CD4-positive, alpha-beta T cell treated with Interleukin-10 for 1 hour (primary cell): ENCODE results near the gene APELA.
"Not testable (repeated sequence)": the region's sequence is repeated elsewhere in the genome, so short reads cannot be mapped to it uniquely, and the experiment has no call there.

Experiments
- DNase-seq: peaks from one replicate; pipeline ENCODE4 v3.0.0-alpha.2; 2020

Gene APELA

GRCh38 chr4:164876700-164877324 lies at the start of gene APELA:
APELA (plus strand) TSS chr4:164877178; CDS start chr4:164877332, 154 bp downstream.
- no peak for DNase-seq

- DNase-seq: no peak
Measured at GRCh38 chr4:164828955-164829354, 48.0 kb upstream of the APELA start.

GRCh38 chr4:164846566-164846965 lies 30.4 kb upstream of the APELA start:
- DNase-seq: no peak

- no peak for DNase-seq
Measured at GRCh38 chr4:164847016-164847415, 30.0 kb upstream of the APELA start.

GRCh38 chr4:164847967-164848649 lies 28.9 kb upstream of the APELA start:
- no peak for DNase-seq

- no peak for DNase-seq
Measured at GRCh38 chr4:164856396-164856795, 20.6 kb upstream of the APELA start.

GRCh38 chr4:164866817-164867490 lies 10.0 kb upstream of the APELA start:
- no peak for DNase-seq

GRCh38 chr4:164871673-164872072 lies 5.3 kb upstream of the APELA start:
- no peak for DNase-seq

- DNase-seq: no peak
Measured at GRCh38 chr4:164872481-164872880, 4.5 kb upstream of the APELA start.

GRCh38 chr4:164874789-164875188 lies 2.2 kb upstream of the APELA start:
- no peak for DNase-seq

- no peak for DNase-seq
Measured at GRCh38 chr4:164880489-164881262, 3.7 kb downstream of the APELA start.

GRCh38 chr4:164888096-164888715 lies 11.2 kb downstream of the APELA start:
- DNase-seq: no peak

GRCh38 chr4:164890691-164891090 lies 13.7 kb downstream of the APELA start:
- no peak for DNase-seq

- DNase-seq: no peak
Measured at GRCh38 chr4:164892018-164892417, 15.0 kb downstream of the APELA start.

- no peak for DNase-seq
Measured at GRCh38 chr4:164894702-164895101, 17.7 kb downstream of the APELA start.

- no peak for DNase-seq
Measured at GRCh38 chr4:164902608-164903007, 25.6 kb downstream of the APELA start.

GRCh38 chr4:164904336-164904735 lies 27.4 kb downstream of the APELA start:
- no peak for DNase-seq

- DNase-seq: no peak
Measured at GRCh38 chr4:164904941-164905340, 28.0 kb downstream of the APELA start.

GRCh38 chr4:164906368-164906767 lies 29.4 kb downstream of the APELA start:
- no peak for DNase-seq

GRCh38 chr4:164913506-164913905 lies 36.5 kb downstream of the APELA start:
- not testable (repeated sequence) for DNase-seq

GRCh38 chr4:164918956-164919355 lies 42.0 kb downstream of the APELA start:
- DNase-seq: no peak

GRCh38 chr4:164924670-164925238 lies 47.8 kb downstream of the APELA start:
- no peak for DNase-seq

- DNase-seq: no peak
Measured at GRCh38 chr4:164926301-164926700, 49.3 kb downstream of the APELA start.
